Vagina (tissue), 2 donors: ENCODE results near the gene OLFML2A.

ENCODE experiments used
- POLR2A ChIP-seq, 2 donors: fragments of 450-650 bp; IDR thresholded peaks; one replicate each; pipeline ENCODE4 v1.6.1; 2017; ENCODE audit warnings: antibody characterized with exemption in 2 of 2, mild to moderate bottlenecking in 2 of 2, moderate library complexity in 2 of 2
- POLR2AphosphoS5 ChIP-seq, 2 donors: sonication (generic); formaldehyde crosslinking; IDR thresholded peaks; one replicate each; pipeline ENCODE4 v1.9.0; 2017; ENCODE audit warnings: antibody characterized with exemption in 2 of 2, mild to moderate bottlenecking in 2 of 2, low read depth in 1 of 2; ENCODE audit not compliant: insufficient read depth in 1 of 2
- TF ChIP-seq, protein P1 (sequence below), 3 experiments: fragments of 450-650 bp in 2 of 3; fragments of 200-600 bp in 1 of 3; sonication (generic) in 1 of 3; IDR thresholded peaks; one replicate each; pipeline ENCODE4 v1.5.1; 2017 to 2019; ENCODE audit warnings: antibody characterized with exemption in 3 of 3, mild to moderate bottlenecking in 2 of 3, moderate library complexity in 2 of 3

DNA sequence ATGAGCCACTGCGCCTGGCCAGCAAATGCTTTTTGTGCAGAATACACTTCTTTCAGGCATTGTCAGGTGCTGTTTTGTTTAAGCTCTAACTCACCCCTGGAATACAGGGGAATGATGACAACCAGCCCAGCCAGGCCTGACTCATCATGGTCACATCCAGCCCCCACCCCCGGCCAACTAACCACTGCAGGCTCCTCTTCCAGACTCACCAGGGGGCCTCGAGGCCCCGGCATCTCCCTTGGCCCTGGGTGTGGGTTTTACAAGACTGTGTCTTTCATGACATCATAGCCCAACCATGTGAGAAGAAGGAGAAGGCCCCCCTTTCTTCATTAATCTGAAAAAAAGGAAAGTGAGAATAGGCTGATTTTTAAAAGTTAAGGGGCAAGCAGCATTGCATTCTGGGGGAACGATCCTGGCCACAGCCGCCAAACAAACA is 35.5 kb downstream of the OLFML2A start:
- TF ChIP-seq POLR2A (IDR thresholded peaks at IDR 0.05): no peak
- peak; percentile 55 to 76 for TF ChIP-seq POLR2AphosphoS5 (IDR thresholded peaks at IDR 0.05; ENCODE audit: insufficient read depth in 1 of 2, low read depth in 1 of 2)
- TF ChIP-seq, protein P1, sequence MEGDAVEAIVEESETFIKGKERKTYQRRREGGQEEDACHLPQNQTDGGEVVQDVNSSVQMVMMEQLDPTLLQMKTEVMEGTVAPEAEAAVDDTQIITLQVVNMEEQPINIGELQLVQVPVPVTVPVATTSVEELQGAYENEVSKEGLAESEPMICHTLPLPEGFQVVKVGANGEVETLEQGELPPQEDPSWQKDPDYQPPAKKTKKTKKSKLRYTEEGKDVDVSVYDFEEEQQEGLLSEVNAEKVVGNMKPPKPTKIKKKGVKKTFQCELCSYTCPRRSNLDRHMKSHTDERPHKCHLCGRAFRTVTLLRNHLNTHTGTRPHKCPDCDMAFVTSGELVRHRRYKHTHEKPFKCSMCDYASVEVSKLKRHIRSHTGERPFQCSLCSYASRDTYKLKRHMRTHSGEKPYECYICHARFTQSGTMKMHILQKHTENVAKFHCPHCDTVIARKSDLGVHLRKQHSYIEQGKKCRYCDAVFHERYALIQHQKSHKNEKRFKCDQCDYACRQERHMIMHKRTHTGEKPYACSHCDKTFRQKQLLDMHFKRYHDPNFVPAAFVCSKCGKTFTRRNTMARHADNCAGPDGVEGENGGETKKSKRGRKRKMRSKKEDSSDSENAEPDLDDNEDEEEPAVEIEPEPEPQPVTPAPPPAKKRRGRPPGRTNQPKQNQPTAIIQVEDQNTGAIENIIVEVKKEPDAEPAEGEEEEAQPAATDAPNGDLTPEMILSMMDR (IDR thresholded peaks at IDR 0.05): no peak
